Upper lobe of right lung (tissue), 1 donor: ENCODE data around the gene SEPTIN7. TPM values are rescaled to one million over a fixed set of nuclear protein-coding genes. Genes with fewer than 3 reads are reported as not detected.

Source experiments
- ATAC-seq: fragments of 200-7000 bp; cut with Tn5 transposase; one replicate; pipeline ENCODE4 v1.9.1; 2020; ENCODE audit warnings: mild to moderate bottlenecking, moderate library complexity
- DNase-seq: peaks from one replicate; pipeline ENCODE4 v3.0.0-alpha.2; 2020
- H3K27ac ChIP-seq: fragments of 200-600 bp; one replicate; pipeline ENCODE4 v1.8.0; 2022
- H3K27me3 ChIP-seq: fragments of 200-600 bp; one replicate; pipeline ENCODE4 v1.8.0; 2022; ENCODE audit warnings: mild to moderate bottlenecking
- H3K36me3 ChIP-seq: fragments of 200-600 bp; one replicate; pipeline ENCODE4 v1.8.0; 2022
- H3K4me1 ChIP-seq: fragments of 200-600 bp; one replicate; pipeline ENCODE4 v1.8.0; 2022
- H3K4me3 ChIP-seq: fragments of 200-600 bp; one replicate; pipeline ENCODE4 v1.8.0; 2022; ENCODE audit warnings: mild to moderate bottlenecking
- H3K9me3 ChIP-seq: fragments of 200-600 bp; one replicate; pipeline ENCODE4 v1.8.0; 2022
- CTCF ChIP-seq: fragments of 200-600 bp; IDR thresholded peaks from one replicate; pipeline ENCODE4 v1.8.0; 2022; ENCODE audit warnings: antibody characterized with exemption
- intact Hi-C: fragments of 100-400 bp; cut with DNase I; formaldehyde crosslinking; loops from one replicate; pipeline ENCODE4 v1.11.0; 2022
- total RNA-seq: library from RNA; stranded (reverse); fragmentation: NEBNext Ultra II Directional; extraction: Animal tissue kit (Norgen Biotek cat#: 25700); gene quantifications from one replicate; pipeline ENCODE4 v1.2.1, GENCODE V29; 2021
- donor health status: DM: no; HTN: yes; CAD: no; lungs with severe emphysema.

SEPTIN7 gene
- total RNA-seq, 1 donor from 2014 or later: 202 TPM

- no peak for TF ChIP-seq CTCF
- H3K4me1 ChIP-seq: no peaks in the 10 kb centered on the region
- intact Hi-C loops: no loop called here
- H3K36me3 ChIP-seq: no peaks in the 10 kb centered on the region
- no peak overlapping the region for H3K27ac ChIP-seq
- DNase-seq (no peak), ATAC-seq (no peak)
- no peaks in the 10 kb centered on the region for H3K9me3 ChIP-seq
- H3K4me3 ChIP-seq: no peak overlapping the region
- H3K27me3 ChIP-seq: no peaks in the 10 kb centered on the region
Measured at GRCh38 chr7:35781200-35781701, 19.6 kb upstream of the SEPTIN7 start.

- Histone ChIP-seq H3K4me1 (no peaks in the 10 kb centered on the region), H3K27me3 (no peaks in the 10 kb centered on the region), H3K27ac (no peak overlapping the region), H3K4me3 (no peak overlapping the region), H3K36me3 (no peaks in the 10 kb centered on the region), H3K9me3 (no peaks in the 10 kb centered on the region)
- intact Hi-C loops: no loop called here
- ATAC-seq (no peak), DNase-seq (no peak)
- no peak for TF ChIP-seq CTCF
Measured at GRCh38 chr7:35781767-35782515, 18.9 kb upstream of the SEPTIN7 start.

- Histone ChIP-seq H3K27ac (no peak overlapping the region), H3K4me1 (no peaks in the 10 kb centered on the region), H3K9me3 (no peaks in the 10 kb centered on the region), H3K27me3 (no peaks in the 10 kb centered on the region), H3K4me3 (no peak overlapping the region), H3K36me3 (no peaks in the 10 kb centered on the region)
- no peak for TF ChIP-seq CTCF
- intact Hi-C loops: no loop called here
- ATAC-seq (no peak), DNase-seq (no peak)
Measured at GRCh38 chr7:35784332-35784731, 16.5 kb upstream of the SEPTIN7 start.

GRCh38 chr7:35785250-35785649, 15.6 kb upstream of the SEPTIN7 start:
- no peak overlapping the region for H3K4me3 ChIP-seq
- intact Hi-C loops: no loop called here
- H3K27me3 ChIP-seq: no peaks in the 10 kb centered on the region
- no peaks in the 10 kb centered on the region for H3K9me3 ChIP-seq
- DNase-seq (no peak), ATAC-seq (no peak)
- no peaks in the 10 kb centered on the region for H3K36me3 ChIP-seq
- H3K27ac ChIP-seq: no peak overlapping the region
- no peaks in the 10 kb centered on the region for H3K4me1 ChIP-seq
- no peak for TF ChIP-seq CTCF

GRCh38 chr7:35787925-35788324, 12.9 kb upstream of the SEPTIN7 start:
- DNase-seq (no peak), ATAC-seq (no peak)
- intact Hi-C loops: no loop called here
- H3K36me3 ChIP-seq: no peaks in the 10 kb centered on the region
- no peak overlapping the region for H3K27ac ChIP-seq
- H3K4me3 ChIP-seq: no peak overlapping the region
- TF ChIP-seq CTCF: no peak
- H3K27me3 ChIP-seq: no peaks in the 10 kb centered on the region
- no peaks in the 10 kb centered on the region for H3K4me1 ChIP-seq
- no peaks in the 10 kb centered on the region for H3K9me3 ChIP-seq
